Fibroblast of mammary gland (primary cell): Measurements from ENCODE around the gene KCNC3.

ENCODE experiments used
- DNase-seq: peaks from one replicate; pipeline ENCODE4 v3.0.0-alpha.2; 2010; ENCODE audit warnings: low read depth
- H3K4me3 ChIP-seq: 2 replicates; pipeline ENCODE4 v1.5.1; 2011; ENCODE audit warnings: low read depth, mild to moderate bottlenecking, low read length, moderate library complexity; ENCODE audit not compliant: control insufficient read depth
- CTCF ChIP-seq: conservative IDR thresholded peaks from 2 replicates; pipeline ENCODE4 v1.5.1; 2011; ENCODE audit warnings: low read depth, low read length, inconsistent platforms; ENCODE audit not compliant: control insufficient read depth, insufficient read depth

KCNC3 gene

GRCh38 chr19:50325310-50326100, 3.7 kb downstream of the KCNC3 start:
- no peak overlapping the region for H3K4me3 ChIP-seq
- no peak for TF ChIP-seq CTCF
- DNase-seq: peak; percentile 36

- TF ChIP-seq CTCF: no peak
- DNase-seq: no peak
- no peak overlapping the region for H3K4me3 ChIP-seq
Measured at GRCh38 chr19:50324331-50324730, 4.8 kb downstream of the KCNC3 start.

DNA sequence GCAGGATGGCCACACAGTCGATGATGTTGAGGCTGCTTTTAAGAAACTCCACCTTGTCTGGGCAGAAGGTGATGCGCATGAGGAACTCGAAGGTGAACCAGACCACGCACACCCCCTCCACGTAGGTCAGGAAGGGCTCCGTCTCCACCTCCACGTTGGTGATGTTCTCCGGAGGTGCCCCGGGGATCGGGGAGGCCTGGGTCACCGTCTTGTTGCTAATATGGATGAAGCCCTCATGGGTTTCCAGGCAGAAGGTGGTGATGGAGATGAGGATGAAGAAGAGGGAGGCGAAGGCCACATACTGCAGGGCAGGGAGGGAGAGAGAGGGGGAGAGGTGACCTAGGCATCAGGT, 5.4 kb downstream of the KCNC3 start:
- DNase-seq: no peak
- no peak for TF ChIP-seq CTCF
- H3K4me3 ChIP-seq: no peak overlapping the region

DNA sequence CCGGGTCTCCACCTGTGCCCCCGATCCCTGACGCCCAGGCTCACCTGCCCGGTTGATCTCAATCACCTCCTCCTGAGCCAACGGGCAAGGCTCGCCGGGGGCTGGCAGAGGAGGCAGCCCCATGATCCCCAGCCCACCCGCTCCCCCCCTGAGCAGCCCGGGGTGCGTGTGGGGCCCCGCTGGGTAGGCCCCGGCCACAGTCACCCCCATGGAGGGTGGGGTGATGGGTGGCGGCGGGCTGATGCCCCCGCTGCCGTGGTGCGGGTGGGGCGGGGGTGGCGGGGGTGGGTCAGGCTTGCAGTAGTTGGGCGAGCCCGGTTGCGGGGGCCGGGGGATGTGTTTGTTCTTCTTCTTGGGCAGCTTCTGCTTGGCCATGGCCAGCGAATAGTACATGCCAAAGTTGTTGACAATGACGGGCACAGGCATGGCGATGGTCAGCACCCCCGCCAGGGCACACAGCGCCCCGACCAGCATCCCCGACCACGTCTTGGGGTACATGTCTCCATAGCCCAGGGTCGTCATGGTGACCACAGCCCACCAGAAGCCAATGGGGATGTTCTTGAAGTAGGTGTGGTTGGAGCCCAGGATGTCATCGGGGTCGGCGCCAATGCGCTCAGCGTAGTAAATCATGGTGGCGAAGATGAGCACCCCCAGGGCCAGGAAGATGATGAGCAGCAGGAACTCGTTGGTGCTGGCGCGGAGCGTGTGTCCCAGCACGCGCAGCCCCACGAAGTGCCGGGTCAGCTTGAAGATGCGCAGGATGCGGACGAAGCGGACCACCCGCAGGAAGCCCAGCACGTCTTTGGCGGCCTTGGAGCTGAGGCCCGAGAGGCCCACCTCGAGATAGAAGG, 6.0 kb downstream of the KCNC3 start:
- no peak for TF ChIP-seq CTCF
- no peak overlapping the region for H3K4me3 ChIP-seq
- DNase-seq: no peak

GRCh38 chr19:50322234-50322633, 6.9 kb downstream of the KCNC3 start:
- no peak for TF ChIP-seq CTCF
- no peak overlapping the region for H3K4me3 ChIP-seq
- no peak for DNase-seq

DNA sequence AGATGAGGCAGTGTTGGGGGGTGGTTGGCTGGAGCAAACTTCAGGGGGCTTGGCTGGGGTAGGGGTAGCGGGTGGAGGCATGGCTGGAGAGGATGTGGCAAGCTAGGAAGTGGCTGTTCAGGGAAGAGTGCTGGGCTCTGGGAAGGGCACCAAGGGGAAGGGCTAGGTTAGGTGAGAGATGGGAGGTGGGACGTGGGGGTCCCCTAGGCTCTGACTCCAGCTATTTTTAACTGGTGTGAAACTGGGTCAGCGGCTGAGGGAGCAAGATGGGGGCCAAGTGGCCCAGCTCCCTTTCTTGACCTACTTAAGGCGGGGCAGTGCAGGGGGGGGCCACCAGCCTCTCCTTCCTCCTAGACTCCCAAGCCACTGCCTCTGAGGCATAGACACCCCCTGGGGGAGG, 7.3 kb downstream of the KCNC3 start:
- H3K4me3 ChIP-seq: no peak overlapping the region
- DNase-seq: no peak
- TF ChIP-seq CTCF: no peak
